GM18502 (cell line): ENCODE data around the gene BACE1-AS.

Source experiments
- ATAC-seq: cut with Tn5 transposase; IDR thresholded peaks from one replicate; pipeline ENCODE4 v1.9.1; 2021; ENCODE audit warnings: mild to moderate bottlenecking; ENCODE audit not compliant: unreplicated experiment, poor library complexity

The BACE1-AS gene

GRCh38 chr11:117287668-117288067, 3.5 kb upstream of the BACE1-AS start:
- ATAC-seq, result no peak

- no peak for ATAC-seq
Measured at GRCh38 chr11:117289795-117290194, 1.4 kb upstream of the BACE1-AS start.

GRCh38 chr11:117292616-117293015, 1.5 kb downstream of the BACE1-AS start:
- no peak for ATAC-seq

GRCh38 chr11:117295438-117296137, 4.4 kb downstream of the BACE1-AS start:
- no peak for ATAC-seq

GRCh38 chr11:117296881-117297280, 5.7 kb downstream of the BACE1-AS start:
- ATAC-seq, result no peak

- ATAC-seq, result no peak
Measured at GRCh38 chr11:117298195-117298594, 7.0 kb downstream of the BACE1-AS start.

- ATAC-seq, result no peak
Measured at GRCh38 chr11:117299351-117300282, 8.5 kb downstream of the BACE1-AS start.

GRCh38 chr11:117300283-117300663, 9.1 kb downstream of the BACE1-AS start:
- no peak for ATAC-seq

- no peak for ATAC-seq
Measured at GRCh38 chr11:117300773-117301172, 9.6 kb downstream of the BACE1-AS start.

GRCh38 chr11:117302228-117302627, 11.1 kb downstream of the BACE1-AS start:
- no peak for ATAC-seq

- no peak for ATAC-seq
Measured at GRCh38 chr11:117303101-117303500, 12.0 kb downstream of the BACE1-AS start.

- ATAC-seq, result no peak
Measured at GRCh38 chr11:117303646-117304315, 12.6 kb downstream of the BACE1-AS start.

- ATAC-seq, result no peak
Measured at GRCh38 chr11:117305145-117305544, 14.0 kb downstream of the BACE1-AS start.

- ATAC-seq, result no peak
Measured at GRCh38 chr11:117309310-117309709, 18.2 kb downstream of the BACE1-AS start.

GRCh38 chr11:117313091-117313490, 21.9 kb downstream of the BACE1-AS start:
- no peak for ATAC-seq

GRCh38 chr11:117313828-117314768, 23.0 kb downstream of the BACE1-AS start:
- no peak for ATAC-seq

- no peak for ATAC-seq
Measured at GRCh38 chr11:117314840-117315239, 23.7 kb downstream of the BACE1-AS start.

GRCh38 chr11:117315285-117316196, 24.4 kb downstream of the BACE1-AS start:
- ATAC-seq, result no peak
